CD8-positive, alpha-beta memory T cell (primary cell): Measurements from ENCODE around the gene CHP1. TPM values are rescaled to one million over a fixed set of nuclear protein-coding genes. Genes with fewer than 3 reads are reported as not detected.
"Not testable (repeated sequence)": the region's sequence is repeated elsewhere in the genome, so short reads cannot be mapped to it uniquely, and the experiment has no call there.

Experiments
- CTCF ChIA-PET: fragments of 350-600 bp; sonication (Branson Sonifier 250); formaldehyde crosslinking; loops from one replicate; lab custom pipeline; 2021; ENCODE audit warnings: antibody characterized with exemption; lab: Charles Lee
- POLR2A ChIA-PET: fragments of 350-600 bp; sonication (Branson Sonifier 250); formaldehyde crosslinking; loops from one replicate; lab custom pipeline; 2021; ENCODE audit warnings: antibody characterized with exemption; lab: Charles Lee
- DNase-seq, 5 donors: peaks; one replicate each; pipeline versions ENCODE4 v3.0.0 to v3.0.0-alpha.2; 2020 to 2022; ENCODE audit warnings: mixed read lengths in 1 of 5
- H3K27ac ChIP-seq: one replicate; pipeline ENCODE4 v1.7.0; 2013; ENCODE audit warnings: low read depth, mild to moderate bottlenecking, low read length, moderate library complexity
- H3K27me3 ChIP-seq: 2 replicates; pipeline ENCODE4 v1.7.0; 2013; ENCODE audit warnings: low read length, mild to moderate bottlenecking; ENCODE audit not compliant: insufficient read depth, poor library complexity, severe bottlenecking
- H3K36me3 ChIP-seq: 2 replicates; pipeline ENCODE4 v1.7.0; 2013; ENCODE audit warnings: mild to moderate bottlenecking, low read length, moderate library complexity; ENCODE audit not compliant: insufficient read depth
- H3K4me1 ChIP-seq: 2 replicates; pipeline ENCODE4 v1.7.0; 2013; ENCODE audit warnings: mild to moderate bottlenecking, low read length, moderate library complexity; ENCODE audit not compliant: insufficient read depth
- H3K4me3 ChIP-seq: 2 replicates; pipeline ENCODE4 v1.7.0; 2013; ENCODE audit warnings: mild to moderate bottlenecking, low read length
- H3K9me3 ChIP-seq: 2 replicates; pipeline ENCODE4 v1.7.0; 2013; ENCODE audit warnings: mild to moderate bottlenecking, low read length
- H3K27ac Mint-ChIP-seq, 8 donors: one replicate each; pipeline ENCODE4 v1.8.0; 2020 to 2021; ENCODE audit warnings: mixed read lengths in 8 of 8, mild to moderate bottlenecking in 6 of 8, inconsistent platforms in 3 of 8, moderate library complexity in 3 of 8
- H3K27me3 Mint-ChIP-seq, 2 donors: one replicate each; pipeline ENCODE4 v1.8.0; 2020 to 2021; ENCODE audit warnings: mixed read lengths in 2 of 2, mild to moderate bottlenecking in 1 of 2, moderate library complexity in 1 of 2
- H3K36me3 Mint-ChIP-seq, 3 donors: one replicate each; pipeline ENCODE4 v1.8.0; 2020 to 2021; ENCODE audit warnings: mixed read lengths in 3 of 3, inconsistent platforms in 1 of 3, mild to moderate bottlenecking in 1 of 3
- H3K4me1 Mint-ChIP-seq, 3 donors: one replicate each; pipeline ENCODE4 v1.8.0; 2020 to 2021; ENCODE audit warnings: mixed read lengths in 3 of 3, inconsistent platforms in 1 of 3, mild to moderate bottlenecking in 1 of 3
- H3K4me3 Mint-ChIP-seq, 7 donors: one replicate each; pipeline ENCODE4 v1.8.0; 2020 to 2021; ENCODE audit warnings: mixed read lengths in 7 of 7, mild to moderate bottlenecking in 6 of 7, moderate library complexity in 4 of 7, inconsistent platforms in 2 of 7
- H3K9me3 Mint-ChIP-seq, 5 donors: one replicate each; pipeline ENCODE4 v1.8.0; 2020 to 2022; ENCODE audit warnings: mixed read lengths in 5 of 5, mild to moderate bottlenecking in 3 of 5, moderate library complexity in 2 of 5, inconsistent platforms in 1 of 5
- polyA plus RNA-seq: library from polyadenylated mRNA; unstranded; fragments of 300-500 nt; fragmentation: Illumina TruSeq; gene quantifications from one replicate; pipeline ENCODE4 v1.2.3, GENCODE V29; 2021
- total RNA-seq, 2 experiments: library from RNA; stranded (reverse); gene quantifications; one replicate each; pipeline ENCODE4 v1.2.3, GENCODE V29; 2021

Gene CHP1
- total and polyA plus RNA-seq, 3 experiments from 2014 or later, result 17.2 to 42.1 (median 41.6) TPM

DNA sequence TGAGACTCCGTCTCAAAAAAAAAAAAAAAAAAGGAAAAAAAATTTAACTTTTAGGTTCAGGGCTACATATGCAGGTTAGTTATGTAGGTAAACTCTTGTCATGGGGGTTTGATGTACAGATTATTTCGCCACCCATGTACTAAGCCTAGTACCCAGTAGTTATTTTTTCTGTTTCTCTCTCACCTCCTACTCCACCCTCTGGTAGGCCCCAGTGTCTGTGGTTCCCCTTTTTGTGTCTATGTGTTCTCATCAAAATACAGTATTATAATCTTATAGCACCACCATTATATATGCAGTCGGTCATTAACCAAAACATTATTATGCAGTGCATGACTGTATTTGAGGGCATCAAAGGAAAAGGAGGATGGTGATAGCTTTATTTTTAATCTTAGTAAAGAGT, 47.3 kb downstream of the CHP1 start:
- no peaks in the 10 kb centered on the region for H3K9me3 Mint-ChIP-seq
- H3K4me3 ChIP-seq, result no peak overlapping the region
- H3K27ac Mint-ChIP-seq, result no peak overlapping the region
- peaks cover 4 to 37% (median 5%) of the 10 kb centered on the region in 3 donors for H3K36me3 Mint-ChIP-seq
- H3K9me3 ChIP-seq, result no peaks in the 10 kb centered on the region
- no peaks in the 10 kb centered on the region for H3K27me3 Mint-ChIP-seq
- DNase-seq, result no peak
- peaks cover 9 to 10% (median 9%) of the 10 kb centered on the region in 3 donors for H3K4me1 Mint-ChIP-seq
- ChIA-PET POLR2A (no interaction called here), CTCF (no interaction called here)
- H3K4me1 ChIP-seq, result peaks cover 6% of the 10 kb centered on the region
- H3K27me3 ChIP-seq, result no peaks in the 10 kb centered on the region
- H3K27ac ChIP-seq, result no peak overlapping the region
- no peaks in the 10 kb centered on the region for H3K36me3 ChIP-seq
- peak overlapping the region in 1 of 7 donors; percentile 9 for H3K4me3 Mint-ChIP-seq

DNA sequence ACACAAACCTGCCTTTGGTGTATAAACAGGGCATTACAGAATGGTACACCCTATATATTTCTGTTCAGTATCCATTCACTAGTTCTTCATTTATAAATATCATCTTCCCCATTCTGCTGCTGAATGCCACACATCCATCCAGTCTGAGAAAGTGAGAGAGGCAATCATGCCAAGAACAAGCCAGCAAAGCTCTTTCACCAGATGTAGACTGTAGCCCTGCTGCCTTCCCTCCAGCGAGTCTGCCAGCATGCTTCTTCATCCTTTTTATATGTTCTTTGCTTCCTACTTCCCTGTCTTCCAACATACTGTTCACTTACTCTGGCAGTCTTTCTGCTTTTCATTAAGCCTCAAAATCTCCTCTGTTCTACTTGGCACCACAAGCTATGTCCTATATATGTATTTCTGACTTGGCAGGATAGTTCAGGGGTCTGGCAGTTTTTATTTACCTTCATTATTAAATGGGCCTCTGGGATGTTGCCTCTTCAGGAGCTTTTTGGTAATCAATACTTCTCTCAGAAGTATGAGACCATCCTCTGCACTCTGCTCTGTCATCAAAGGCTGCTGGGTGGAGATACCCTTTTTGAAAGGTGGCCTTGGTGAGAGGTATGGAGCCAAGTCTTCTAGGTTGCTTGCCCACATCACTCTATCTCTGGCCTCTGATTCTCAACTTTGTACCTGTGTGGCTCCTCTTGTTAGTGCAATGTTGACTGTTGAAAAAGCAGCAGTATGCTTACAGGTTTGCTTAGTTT, 48.6 kb downstream of the CHP1 start:
- Mint-ChIP-seq H3K27ac (peak overlapping the region in 2 of 8 donors; percentile 5 to 64), H3K4me3 (no peak overlapping the region), H3K27me3 (peaks cover 0 to 5% of the 10 kb centered on the region in 2 donors), H3K4me1 (peaks cover 16 to 18% (median 17%) of the 10 kb centered on the region in 3 donors), H3K36me3 (peaks cover 4 to 39% (median 5%) of the 10 kb centered on the region in 3 donors), H3K9me3 (no peaks in the 10 kb centered on the region)
- DNase-seq, result no peak
- Histone ChIP-seq H3K36me3 (no peaks in the 10 kb centered on the region), H3K4me3 (no peak overlapping the region), H3K9me3 (no peaks in the 10 kb centered on the region), H3K27ac (no peak overlapping the region), H3K4me1 (peaks cover 7% of the 10 kb centered on the region), H3K27me3 (no peaks in the 10 kb centered on the region)
- CTCF ChIA-PET, result no interaction called here
- POLR2A ChIA-PET, result no interaction called here

DNA sequence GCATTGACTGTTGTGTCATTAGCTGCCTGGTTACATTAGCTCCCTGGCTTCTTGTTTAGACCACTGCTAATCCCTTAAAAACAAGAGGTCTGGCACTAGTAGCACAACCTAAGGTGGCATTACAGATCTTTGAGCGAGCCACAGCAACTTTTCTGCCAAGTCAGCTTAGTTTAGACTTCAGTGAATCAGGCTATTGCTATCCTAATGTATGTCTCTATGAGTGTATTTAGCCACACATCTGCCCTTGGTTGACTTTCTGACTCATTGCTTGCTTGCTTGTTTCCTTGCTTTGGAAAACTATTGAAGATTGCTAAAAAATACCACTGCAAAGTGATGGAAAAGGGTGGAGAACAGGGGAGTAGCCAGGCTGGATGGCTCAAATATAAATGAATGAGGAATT, 50.2 kb downstream of the CHP1 start:
- CTCF ChIA-PET, result no interaction called here

DNA sequence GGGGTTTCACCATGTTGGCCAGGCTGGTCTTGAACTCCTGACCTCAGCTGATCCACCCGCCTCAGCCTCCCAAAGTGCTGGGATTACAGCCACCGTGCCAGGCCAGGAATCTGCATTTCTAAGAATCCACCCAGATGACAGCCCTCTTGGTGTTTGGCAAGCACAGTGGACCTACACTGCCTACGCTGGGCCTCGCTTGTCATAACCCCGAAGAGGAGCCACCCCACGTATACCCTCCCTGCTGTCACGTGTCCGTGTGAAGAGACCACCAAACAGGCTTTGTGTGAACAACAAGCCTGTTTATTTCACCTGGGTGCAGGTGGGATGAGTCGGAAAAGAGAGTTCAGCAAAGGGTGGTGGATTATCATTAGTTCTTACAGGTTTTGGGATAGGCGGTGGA, 51.4 kb downstream of the CHP1 start:
- H3K9me3 Mint-ChIP-seq, H3K27me3 ChIP-seq, H3K4me3 ChIP-seq, POLR2A ChIA-PET, H3K27ac ChIP-seq, CTCF ChIA-PET, H3K27me3 Mint-ChIP-seq, DNase-seq, H3K9me3 ChIP-seq: not testable (repeated sequence)
- Mint-ChIP-seq H3K27ac (peak overlapping the region in 6 of 8 donors; percentile 21 to 99 (median 96)), H3K4me1 (peaks cover 36 to 43% (median 41%) of the 10 kb centered on the region in 3 donors), H3K36me3 (peaks cover 4 to 51% (median 4%) of the 10 kb centered on the region in 3 donors), H3K4me3 (peak overlapping the region in 6 of 7 donors; percentile 89 to 100 (median 92))
- Histone ChIP-seq H3K4me1 (peaks cover 27% of the 10 kb centered on the region), H3K36me3 (peaks cover 18% of the 10 kb centered on the region)

More for the DNA sequence above, 50.2 kb downstream of the CHP1 start:
- Histone ChIP-seq H3K27me3 (no peaks in the 10 kb centered on the region), H3K27ac (no peak overlapping the region), H3K9me3 (no peaks in the 10 kb centered on the region), H3K4me3 (no peak overlapping the region), H3K36me3 (peaks cover 6% of the 10 kb centered on the region), H3K4me1 (peaks cover 17% of the 10 kb centered on the region)
- POLR2A ChIA-PET, result interaction anchor here (0.6 kb wide), 1 partner anchor 157 kb away, joined by 3 read pairs; no protein-coding TSS in a partner anchor
- Mint-ChIP-seq H3K4me1 (peaks cover 29 to 33% (median 31%) of the 10 kb centered on the region in 3 donors), H3K4me3 (no peak overlapping the region), H3K27ac (peak overlapping the region in 4 of 8 donors; percentile 8 to 88 (median 48)), H3K27me3 (peaks cover 0 to 5% of the 10 kb centered on the region in 2 donors), H3K9me3 (no peaks in the 10 kb centered on the region), H3K36me3 (peaks cover 4 to 50% (median 5%) of the 10 kb centered on the region in 3 donors)
- DNase-seq, result no peak

DNA sequence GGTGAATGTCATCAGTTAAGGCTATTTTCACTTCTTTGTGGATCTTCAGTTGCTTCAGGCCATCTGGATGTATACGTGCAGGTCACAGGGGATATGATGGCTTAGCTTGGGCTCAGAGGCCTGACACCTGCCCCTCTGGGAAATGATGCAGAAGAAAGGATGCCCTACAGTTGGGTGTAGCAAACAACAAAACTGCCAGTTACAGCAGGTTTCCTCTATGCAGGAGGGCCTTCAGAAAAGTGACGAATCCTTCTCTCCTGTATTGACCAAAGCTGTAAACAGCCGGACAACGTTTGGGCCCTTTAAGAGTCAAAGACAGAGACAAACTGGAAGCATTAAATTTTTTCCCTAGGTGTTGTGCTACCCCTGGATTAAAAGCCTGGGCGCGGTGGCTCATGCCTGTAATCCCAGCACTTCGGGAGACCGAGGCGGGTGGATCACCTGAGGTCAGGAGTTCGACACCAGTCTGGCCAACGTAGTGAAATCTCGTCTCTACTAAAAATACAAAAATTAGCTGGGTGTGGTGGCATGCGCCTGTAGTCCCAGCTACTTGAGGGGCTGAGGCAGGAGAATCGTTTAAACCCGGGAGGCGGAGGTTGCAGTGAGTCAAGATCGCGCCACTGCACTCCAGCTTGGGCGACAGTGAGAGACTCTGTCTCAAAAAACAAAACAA, 52.0 kb downstream of the CHP1 start:
- Histone ChIP-seq H3K27ac (peak overlapping the region; percentile 92), H3K36me3 (peaks cover 20% of the 10 kb centered on the region), H3K4me3 (peak overlapping the region; percentile 80), H3K4me1 (peaks cover 31% of the 10 kb centered on the region)
- peaks cover 38 to 45% (median 45%) of the 10 kb centered on the region in 3 donors for H3K4me1 Mint-ChIP-seq
- not testable (repeated sequence) for H3K9me3 ChIP-seq, H3K27me3 ChIP-seq, H3K9me3 Mint-ChIP-seq, H3K27me3 Mint-ChIP-seq, DNase-seq
- H3K36me3 Mint-ChIP-seq, result peaks cover 4 to 56% (median 6%) of the 10 kb centered on the region in 3 donors
- peak overlapping the region; percentile 89 to 99 (median 98) for H3K27ac Mint-ChIP-seq
- CTCF ChIA-PET, result interaction anchor here (0.9 to 1.2 kb wide), 2 partner anchors 52 to 389 kb away, joined by 3 read pairs; partner anchors contain the start of gene CHP1
- POLR2A ChIA-PET, result interaction anchor here (0.6 to 1.5 kb wide), 4 partner anchors 46 to 167 kb away, joined by 3 to 13 read pairs (median 8); partner anchors contain the start of genes CHP1, EXD1, INO80 and NUSAP1
- peak overlapping the region; percentile 89 to 100 (median 92) for H3K4me3 Mint-ChIP-seq

DNA sequence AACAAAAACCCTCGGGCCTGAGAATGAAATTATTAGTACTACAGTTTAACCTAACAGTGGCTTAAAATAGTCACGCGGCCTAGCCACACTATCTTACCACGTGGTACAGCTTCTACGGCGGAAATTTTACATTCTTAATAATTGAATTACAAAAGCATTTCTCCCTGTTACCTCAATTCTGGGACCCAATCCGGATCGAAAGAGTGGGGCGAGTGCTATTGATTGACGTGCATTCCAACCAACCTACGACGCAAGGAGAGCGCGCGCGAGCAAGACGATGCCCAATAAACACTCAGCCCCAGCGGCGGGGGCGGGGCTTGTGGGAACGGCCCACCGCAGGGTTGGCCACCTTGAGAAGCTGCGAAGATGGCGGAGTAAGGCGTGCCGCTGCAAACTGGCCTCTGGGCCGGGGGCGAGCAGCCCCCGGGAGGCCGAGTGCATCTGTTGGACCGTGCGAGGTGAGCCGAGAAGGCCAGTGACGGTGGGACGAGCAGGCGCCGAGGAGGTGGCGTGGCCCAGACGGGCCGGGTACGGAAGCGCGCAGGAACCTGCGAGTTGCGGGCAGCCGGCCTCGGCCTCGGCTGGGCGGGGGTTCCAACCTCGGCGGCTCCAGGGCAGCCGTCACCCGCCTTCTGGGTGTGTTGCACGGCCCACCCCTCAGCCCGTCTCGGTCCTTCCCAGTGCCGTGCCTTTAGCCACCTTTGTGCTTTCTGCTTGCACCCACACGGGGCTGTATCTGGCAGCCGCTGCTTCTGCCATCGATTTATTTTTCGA, 52.8 kb downstream of the CHP1 start:
- CTCF ChIA-PET, result interaction anchor here (0.9 to 1.2 kb wide), 2 partner anchors 53 to 390 kb away, joined by 3 read pairs; partner anchors contain the start of gene CHP1
- Histone ChIP-seq H3K27ac (peak overlapping the region; percentile 92), H3K4me1 (peaks cover 39% of the 10 kb centered on the region), H3K9me3 (no peaks in the 10 kb centered on the region), H3K27me3 (no peaks in the 10 kb centered on the region), H3K4me3 (peak overlapping the region; percentile 80), H3K36me3 (peaks cover 27% of the 10 kb centered on the region)
- POLR2A ChIA-PET, result interaction anchor here (0.6 to 1.5 kb wide), 4 partner anchors 45 to 167 kb away, joined by 3 to 13 read pairs (median 8); partner anchors contain the start of genes CHP1, EXD1, INO80 and NUSAP1
- peaks cover 45 to 52% (median 52%) of the 10 kb centered on the region in 3 donors for H3K4me1 Mint-ChIP-seq
- H3K27me3 Mint-ChIP-seq, result peaks cover 0 to 5% of the 10 kb centered on the region in 2 donors
- H3K27ac Mint-ChIP-seq, result peak overlapping the region; percentile 89 to 99 (median 98)
- H3K36me3 Mint-ChIP-seq, result peaks cover 4 to 58% (median 9%) of the 10 kb centered on the region in 3 donors
- peak overlapping the region; percentile 89 to 100 (median 92) for H3K4me3 Mint-ChIP-seq
- peak; percentile 96 to 98 (median 97) for DNase-seq
- no peaks in the 10 kb centered on the region for H3K9me3 Mint-ChIP-seq
